Fibroblast of lung (primary cell): Measurements from ENCODE around the gene SIGLEC7.
A peak's percentile ranks its signal among the peaks of the same experiment; 100 is the strongest.

Experiments
- CTCF ChIP-seq, 2 donors: IDR thresholded peaks in 1 of 2; conservative IDR thresholded peaks in 1 of 2; 1 replicate in 1 of 2; 2 replicates in 1 of 2; pipeline ENCODE4 v1.5.1; 2011 to 2012; ENCODE audit warnings: low read length in 2 of 2, control low read depth in 1 of 2, inconsistent platforms in 1 of 2, low read depth in 1 of 2, mild to moderate bottlenecking in 1 of 2
- EZH2 ChIP-seq: IDR thresholded peaks from 2 replicates; pipeline ENCODE4 v1.5.1; 2012; ENCODE audit warnings: low read length, control low read depth, mild to moderate bottlenecking; ENCODE audit errors: missing control alignments

DNA sequence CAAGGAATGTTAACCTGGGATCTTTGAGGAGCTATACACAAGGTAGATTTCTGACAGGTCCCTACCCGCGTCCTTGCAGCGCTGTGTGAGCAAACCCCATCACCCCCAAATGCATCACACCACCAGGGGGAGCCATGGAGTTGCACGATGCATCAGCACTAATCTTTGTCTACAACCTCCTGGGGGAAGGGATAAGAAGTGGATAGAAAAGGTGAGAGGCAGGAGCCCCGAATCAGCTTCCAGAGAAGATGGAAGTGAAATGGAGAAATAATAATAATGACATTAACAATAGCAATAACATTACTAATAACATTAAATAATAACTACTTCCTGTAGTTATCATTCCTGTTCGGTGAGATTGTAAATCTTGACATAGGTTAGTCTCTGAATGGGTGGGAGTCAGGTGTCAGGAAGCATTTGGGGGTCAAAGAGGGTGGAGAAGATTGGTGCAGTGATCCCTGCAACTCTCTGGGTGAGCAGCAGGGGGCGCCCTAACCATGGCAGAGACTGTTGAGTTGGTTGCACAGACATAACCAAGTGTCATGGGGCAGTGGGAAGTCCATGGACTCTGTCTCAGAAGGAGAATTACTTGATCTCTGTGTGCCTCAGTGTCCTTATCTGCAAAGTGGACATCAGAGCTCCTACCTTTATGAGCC, 16.5 kb downstream of the SIGLEC7 start:
- TF ChIP-seq CTCF (conservative IDR thresholded peaks at IDR 0.05 in 1 of 2, IDR thresholded peaks at IDR 0.05 in 1 of 2; ENCODE audit: low read depth in 1 of 2, low read length in 2 of 2) (peak; percentile 49 to 77), EZH2 (no peak)
